HG03280 (cell line): ENCODE results near the gene HTR3D.
"Not testable (repeated sequence)": the region's sequence is repeated elsewhere in the genome, so short reads cannot be mapped to it uniquely, and the experiment has no call there.

ENCODE experiments used
- ATAC-seq: cut with Tn5 transposase; IDR thresholded peaks from one replicate; pipeline ENCODE4 v1.9.1; 2021; ENCODE audit warnings: mild to moderate bottlenecking, moderate library complexity; ENCODE audit not compliant: unreplicated experiment

Gene HTR3D

DNA sequence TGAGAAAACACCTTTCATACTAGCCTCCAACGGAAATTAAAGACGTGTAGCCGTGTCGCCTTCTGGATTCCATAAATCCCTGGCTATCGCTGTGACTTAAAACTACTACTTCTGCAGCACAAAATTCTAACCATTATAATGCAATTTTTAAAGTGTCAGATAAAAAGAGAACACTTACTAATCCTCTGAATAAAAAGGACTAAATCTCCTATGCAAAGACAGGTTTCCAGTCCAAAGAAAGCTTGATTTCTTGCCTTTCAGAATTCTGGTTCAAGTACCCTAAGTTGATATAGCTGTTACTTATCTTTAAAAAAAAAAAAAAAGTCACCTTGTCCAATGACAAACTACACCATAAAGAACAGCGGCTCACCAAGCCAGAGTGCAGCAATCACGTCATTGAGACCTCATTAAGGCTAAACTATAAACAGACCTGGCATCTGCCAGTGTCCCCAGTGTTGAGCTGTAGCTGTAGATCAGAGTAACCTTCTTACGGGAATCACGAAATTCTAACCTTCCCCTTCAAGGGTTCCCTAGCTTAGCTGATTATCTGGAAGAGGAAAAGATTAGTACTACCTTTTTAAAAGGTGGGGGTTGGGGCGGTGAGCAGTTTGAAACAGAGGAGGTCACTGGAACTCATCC, 16.0 kb upstream of the HTR3D start:
- no peak for ATAC-seq

- no peak for ATAC-seq
These were observed 15.4 kb upstream of the HTR3D start for GRCh38 chr3:184016169-184016570.

GRCh38 chr3:184016811-184017671, 14.5 kb upstream of the HTR3D start:
- peak; percentile 69 for ATAC-seq

GRCh38 chr3:184017672-184018423, 13.7 kb upstream of the HTR3D start, which contains the start of gene ABCC5:
Gene ABCC5 (minus strand): TSS chr3:184017884. CDS start chr3:184014392, 3,492 bp downstream.
- ATAC-seq, result peak; percentile 96

DNA sequence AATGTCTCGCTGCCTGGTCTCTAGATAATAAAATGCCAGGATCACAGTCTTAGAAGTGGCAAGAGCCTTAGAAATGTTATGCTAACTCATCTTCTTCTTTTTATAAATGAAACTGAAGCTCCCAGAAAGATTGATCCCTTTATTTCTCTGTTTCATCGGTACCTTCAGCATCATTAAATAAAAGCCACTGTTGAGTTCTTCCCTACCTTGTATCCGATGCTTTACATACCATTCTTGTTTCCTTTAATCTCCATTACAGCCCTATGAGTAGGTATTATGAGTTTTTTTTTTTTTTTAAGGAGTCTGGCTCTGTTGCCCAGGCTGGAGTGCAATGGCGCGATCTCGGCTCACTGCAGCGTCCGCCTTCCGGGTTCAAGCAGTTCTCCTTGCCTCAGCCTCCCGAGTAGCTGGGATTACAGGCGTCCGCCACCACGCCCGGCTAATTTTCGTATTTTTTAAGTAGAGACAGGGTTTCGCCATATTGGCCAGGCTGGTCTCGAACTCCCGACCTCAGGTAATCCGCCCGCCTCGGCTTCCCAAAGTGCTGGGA, 13.0 kb upstream of the HTR3D start:
- no peak for ATAC-seq

- no peak for ATAC-seq
These were observed 9.2 kb upstream of the HTR3D start for GRCh38 chr3:184022323-184022722.

DNA sequence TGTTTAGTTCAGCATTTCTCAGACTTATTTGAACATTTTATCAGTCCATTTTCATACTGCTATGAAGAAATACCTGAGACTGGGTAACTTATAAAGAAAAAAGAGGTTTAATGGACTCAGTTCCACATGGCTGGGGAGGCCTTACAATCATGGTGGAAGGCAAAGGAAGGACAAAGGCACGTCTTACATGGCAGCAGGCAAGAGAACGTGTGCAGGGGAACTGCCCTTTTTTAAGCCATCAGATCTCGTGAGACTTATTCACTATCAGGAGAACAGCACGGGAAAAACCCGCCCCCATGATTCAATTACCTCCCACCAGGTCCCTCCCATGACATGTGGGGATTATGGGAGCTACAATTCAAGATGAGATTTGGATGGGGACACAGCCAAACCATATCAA, 6.3 kb upstream of the HTR3D start:
- not testable (repeated sequence) for ATAC-seq

DNA sequence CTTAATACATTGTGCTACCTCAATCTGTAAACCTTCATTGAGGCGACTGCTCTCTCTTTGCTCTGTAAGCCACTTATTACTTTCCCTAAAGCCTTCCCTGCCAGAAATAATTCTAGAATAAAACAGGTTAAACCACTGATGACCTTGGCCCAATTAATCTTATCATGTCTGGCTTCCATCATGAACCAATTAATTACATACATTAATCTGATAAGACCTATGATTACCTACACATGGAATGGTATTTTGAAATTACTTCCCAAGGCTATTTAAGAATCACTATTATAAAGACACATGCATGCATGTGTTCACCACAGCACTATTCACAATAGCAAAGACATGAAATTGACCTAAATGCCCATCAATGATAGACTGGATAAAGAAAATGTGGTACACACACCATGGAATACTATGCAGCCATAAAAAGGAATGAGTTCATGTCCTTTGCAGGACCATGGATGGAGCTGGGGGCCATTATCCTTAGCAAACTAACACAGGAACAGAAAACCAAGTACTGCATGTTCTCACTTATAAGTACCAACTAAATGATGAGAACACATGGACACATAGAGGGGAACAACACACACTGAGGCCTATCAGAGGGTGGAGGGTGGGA, 3.2 kb upstream of the HTR3D start:
- not testable (repeated sequence) for ATAC-seq

DNA sequence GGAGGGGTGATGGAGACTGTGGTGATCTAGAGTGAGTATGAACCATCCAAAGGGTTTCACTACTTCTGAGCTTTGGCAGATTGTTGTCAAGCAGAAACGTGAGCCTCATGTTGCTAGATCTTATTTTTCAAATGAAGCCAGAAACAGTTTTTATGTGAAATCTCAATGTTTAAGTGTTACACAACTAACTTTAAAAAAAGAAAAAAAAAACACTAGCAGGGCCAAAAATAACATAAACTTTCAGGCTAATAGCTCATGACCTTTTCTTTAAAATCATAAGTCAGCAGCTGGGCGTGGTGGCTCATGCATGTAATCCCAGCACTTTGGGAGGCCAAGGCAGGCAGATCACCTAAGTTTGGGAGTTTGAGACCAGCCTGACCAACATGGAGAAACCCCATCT, 2.1 kb upstream of the HTR3D start:
- ATAC-seq, result no peak

- ATAC-seq, result no peak
These were observed 1.0 kb upstream of the HTR3D start for GRCh38 chr3:184030536-184030935.

GRCh38 chr3:184037816-184038215, 6.3 kb downstream of the HTR3D start:
- no peak for ATAC-seq

DNA sequence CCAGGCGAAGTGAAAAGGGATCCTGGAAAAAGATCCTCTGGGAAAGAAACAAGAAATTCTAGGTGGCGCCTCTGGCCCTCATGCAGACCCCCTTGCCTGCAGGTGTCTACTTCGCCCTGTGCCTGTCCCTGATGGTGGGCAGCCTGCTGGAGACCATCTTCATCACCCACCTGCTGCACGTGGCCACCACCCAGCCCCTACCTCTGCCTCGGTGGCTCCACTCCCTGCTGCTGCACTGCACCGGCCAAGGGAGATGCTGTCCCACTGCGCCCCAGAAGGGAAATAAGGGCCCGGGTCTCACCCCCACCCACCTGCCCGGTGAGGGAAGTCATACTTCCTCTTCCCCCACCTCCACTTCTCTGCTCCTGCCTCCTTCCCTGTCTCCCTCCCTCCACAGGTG, 6.8 kb downstream of the HTR3D start:
- ATAC-seq, result not testable (repeated sequence)

GRCh38 chr3:184039414-184039813, 7.9 kb downstream of the HTR3D start:
- ATAC-seq, result no peak

GRCh38 chr3:184040010-184040409, 8.5 kb downstream of the HTR3D start:
- ATAC-seq, result no peak

DNA sequence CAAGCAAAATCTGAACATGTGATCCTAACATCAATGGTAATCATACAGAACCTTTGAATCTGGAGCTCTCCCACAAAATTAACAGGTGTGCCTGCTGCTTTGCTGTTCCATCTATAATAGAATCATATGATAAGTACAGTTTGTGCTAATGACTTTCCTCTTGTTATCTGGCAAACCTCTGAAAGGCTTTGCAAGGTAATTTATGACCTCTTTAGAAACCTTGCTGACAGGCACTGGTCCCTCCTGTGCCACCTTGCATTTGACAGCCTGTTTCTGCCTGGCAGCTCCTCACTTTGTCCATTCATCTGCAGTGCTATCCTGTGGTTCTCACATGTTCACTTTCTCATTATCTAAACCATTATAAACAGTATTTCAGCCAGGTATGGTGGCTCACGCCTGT, 11.1 kb downstream of the HTR3D start:
- no peak for ATAC-seq

DNA sequence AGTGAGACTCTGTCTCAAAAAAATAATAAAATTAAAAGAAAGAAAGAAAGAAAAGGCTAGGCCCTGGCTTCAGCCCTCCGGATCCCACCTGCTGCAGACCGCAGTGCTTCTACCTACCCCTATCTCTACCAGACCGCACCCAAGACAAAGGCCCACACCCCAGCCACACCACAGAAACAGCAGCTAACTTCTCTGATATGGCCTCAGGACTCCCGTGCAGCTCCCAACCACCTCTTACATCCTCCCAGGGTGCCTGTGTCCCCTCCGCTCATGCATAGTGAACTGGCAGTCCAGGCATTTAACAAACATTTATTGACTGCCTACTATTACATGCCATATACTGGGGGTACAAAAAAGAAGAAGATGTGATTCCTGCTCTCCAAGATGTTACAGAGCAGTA, 14.5 kb downstream of the HTR3D start:
- no peak for ATAC-seq

GRCh38 chr3:184050217-184050847, 18.8 kb downstream of the HTR3D start:
- no peak for ATAC-seq

DNA sequence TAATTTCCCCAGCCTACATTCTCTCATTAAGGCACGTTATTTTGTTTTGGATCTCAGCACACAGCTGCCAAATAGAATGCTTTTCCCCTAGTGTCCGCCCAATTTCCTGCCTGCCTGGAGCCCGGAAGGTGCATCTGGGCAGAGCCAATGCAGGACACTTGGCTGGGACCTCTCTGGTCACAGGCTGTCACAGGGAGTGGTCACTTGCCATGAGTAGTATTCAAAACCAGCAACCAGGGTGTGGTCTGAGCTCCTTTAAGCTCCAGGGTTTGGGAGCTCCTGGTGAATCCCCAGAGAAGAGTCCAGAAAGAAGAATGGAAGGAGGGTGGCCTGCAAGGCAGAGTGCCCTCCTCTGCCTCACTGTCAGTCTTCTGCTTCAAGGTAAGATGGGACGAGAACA, 21.2 kb downstream of the HTR3D start, which contains the start of gene HTR3C:
Gene HTR3C (plus strand): TSS at position 281 of the 400 bp plus-strand sequence. CDS start 34 bp downstream, at position 315.
- no peak for ATAC-seq

- no peak for ATAC-seq
These were observed 26.5 kb downstream of the HTR3D start for GRCh38 chr3:184058029-184058428.

DNA sequence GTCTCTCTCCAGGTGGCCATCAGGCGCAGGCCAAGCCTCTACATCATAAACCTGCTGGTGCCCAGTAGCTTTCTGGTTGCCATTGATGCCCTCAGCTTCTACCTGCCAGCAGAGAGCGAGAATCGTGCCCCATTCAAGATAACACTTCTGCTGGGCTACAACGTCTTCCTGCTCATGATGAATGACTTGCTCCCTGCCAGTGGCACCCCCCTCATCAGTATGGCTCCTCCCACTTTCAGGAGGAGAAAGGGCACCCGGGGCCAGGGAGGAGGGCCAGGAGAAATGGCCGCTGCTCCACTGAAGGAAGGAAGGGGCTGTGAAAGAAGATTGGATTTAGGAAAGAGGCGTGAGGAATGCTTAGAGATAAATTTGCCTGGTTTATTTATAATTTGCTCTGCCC, 27.9 kb downstream of the HTR3D start:
- ATAC-seq, result no peak
